ENCODE results near the gene CEP128.

Gene CEP128

DNA sequence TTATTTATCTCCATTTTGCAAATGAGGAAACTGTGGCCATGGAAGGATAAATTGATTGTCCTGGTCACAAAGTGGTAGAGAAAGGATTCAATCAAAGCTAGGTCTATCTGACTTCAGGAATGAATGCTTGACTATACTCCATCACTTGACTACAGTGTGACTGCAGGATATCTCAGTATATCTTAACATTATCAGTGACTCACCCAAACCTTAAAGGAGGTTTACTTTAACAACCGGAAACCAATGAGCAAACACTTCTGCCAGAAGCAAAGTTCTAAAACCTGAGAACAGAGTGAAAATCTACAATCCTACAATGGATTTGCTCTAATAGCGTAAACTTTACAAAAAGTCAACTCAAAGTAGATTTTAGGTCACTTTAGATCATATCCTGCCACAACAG is 277.0 kb downstream of the CEP128 start:
- peak; percentile 28 for DNase-seq (ENCODE audit: low read depth)

DNA sequence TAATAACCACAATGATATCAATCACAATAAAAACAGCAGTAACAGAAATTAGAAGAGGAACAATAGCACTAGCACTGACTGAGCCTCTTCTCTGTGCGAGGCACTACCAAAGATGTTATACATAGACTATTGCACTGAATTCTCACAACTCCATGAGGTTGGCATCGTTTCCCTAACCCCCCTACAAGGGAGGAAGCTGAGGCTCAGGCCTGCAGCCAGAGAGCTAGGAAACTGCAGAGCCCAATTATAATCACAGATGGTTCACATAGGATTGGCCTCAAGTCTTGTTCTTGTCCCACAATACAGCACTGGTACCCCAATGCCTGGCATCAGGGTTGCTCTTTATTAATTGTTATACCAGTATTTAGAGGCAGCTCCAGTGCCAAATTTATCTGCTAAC is 278.0 kb downstream of the CEP128 start:
- no peak for DNase-seq (ENCODE audit: low read depth)

DNA sequence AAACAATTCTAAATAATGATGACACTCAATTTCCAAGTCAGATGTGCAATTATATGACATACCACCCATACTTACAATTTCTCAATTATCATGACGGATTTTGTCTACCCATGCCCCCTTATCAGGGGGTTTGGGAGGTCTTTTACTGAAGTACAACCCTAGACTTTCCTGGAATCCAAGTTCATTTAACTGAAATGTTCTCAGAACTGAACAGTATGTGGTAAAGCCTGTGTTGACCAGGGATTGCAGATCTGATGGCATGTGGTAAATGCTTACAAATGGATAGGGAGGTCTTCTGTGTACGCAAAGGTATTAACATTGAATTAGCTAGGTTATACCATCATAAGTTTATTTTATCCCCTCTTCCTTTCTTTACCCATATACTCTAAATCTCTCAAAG is 281.8 kb downstream of the CEP128 start:
- no peak for DNase-seq (ENCODE audit: low read depth)

DNA sequence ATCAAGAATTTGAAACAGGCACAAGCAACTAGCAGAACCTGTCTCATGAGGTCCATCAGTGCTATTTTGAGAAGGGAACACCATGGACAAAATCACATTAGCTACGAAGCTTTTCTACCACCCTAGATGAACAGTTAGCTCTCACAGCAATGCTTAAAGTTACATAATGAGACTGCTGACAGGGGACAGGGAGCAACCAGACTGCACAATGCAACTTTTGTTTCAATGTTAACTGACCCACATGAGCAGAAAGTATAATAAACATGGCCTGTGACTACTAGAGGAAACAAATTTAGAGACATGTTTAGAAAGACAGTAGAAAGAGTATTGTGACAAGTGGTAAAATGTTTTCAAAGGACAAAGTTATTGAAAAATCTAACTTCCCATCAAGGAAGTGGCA is 282.8 kb downstream of the CEP128 start:
- no peak for DNase-seq (ENCODE audit: low read depth)

DNA sequence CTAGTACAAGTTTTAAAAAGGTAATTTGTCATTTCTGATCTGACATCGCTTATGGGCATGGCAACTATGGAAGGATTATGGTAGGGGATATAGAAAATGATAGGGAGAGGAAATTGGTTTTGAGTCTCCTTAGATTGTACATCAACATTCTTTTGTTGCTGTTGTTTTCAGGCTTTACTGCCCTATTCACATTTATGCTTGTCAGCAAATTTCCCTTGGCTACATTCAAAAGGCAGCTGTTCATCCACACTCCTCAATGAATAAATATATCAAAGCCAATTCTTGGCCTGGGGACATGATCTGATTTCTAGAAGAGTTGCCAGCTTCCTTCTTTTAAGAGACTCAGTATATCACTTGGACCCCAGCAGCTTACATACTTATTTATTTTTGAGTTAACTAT is 283.4 kb downstream of the CEP128 start:
- no peak for DNase-seq (ENCODE audit: low read depth)

DNA sequence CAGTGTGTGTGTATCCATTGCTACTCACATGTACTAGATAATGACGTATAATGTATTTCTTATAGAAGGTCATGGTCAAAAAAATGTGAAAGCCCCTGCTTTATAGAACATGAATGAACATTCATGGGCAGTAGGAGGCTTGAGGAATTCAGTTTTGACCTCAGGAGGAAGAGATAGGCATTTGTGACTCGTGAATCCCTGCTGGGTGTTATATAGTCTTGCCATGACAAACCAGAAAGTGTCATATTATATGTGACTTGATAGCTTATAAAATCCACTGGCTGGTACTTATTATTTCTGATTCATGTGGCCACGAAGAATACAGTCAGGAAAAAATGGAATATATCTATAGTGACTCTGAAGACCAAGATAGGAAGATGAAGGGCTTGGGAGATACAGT is 287.6 kb downstream of the CEP128 start:
- DNase-seq (ENCODE audit: low read depth): no peak

DNA sequence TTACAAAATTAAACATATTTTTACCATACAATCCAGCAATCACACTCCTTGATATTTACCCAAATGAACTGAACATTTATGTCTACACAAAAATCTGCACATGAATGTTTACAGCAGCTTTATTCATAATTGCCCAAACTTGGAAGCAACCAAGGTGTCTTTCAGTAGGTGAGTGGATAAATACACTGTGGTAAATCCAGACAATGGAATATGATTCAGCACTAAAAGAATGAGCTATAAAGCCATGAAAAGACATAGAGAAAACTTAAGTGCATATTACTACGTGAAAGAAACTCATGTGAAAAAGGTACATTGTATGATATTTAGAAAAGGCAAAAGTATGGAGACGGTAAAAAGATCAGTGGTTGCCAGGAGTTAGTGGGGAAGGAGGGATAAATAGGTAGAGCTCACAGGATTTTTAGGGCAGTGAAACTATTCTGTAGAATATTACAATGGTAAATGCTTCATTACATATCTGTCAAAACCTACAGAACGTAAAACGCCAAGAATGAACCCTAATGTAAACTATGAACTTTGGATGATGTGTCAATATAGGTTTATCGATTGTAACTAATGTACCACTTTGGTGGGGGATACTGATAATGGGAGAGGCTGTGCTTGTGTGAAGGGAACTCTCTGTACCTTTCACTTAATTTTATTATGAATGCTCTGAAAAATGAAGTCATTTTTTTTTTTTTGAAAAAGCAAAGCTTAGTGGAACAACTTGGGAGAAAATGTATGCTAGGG is 295.7 kb downstream of the CEP128 start:
- DNase-seq (ENCODE audit: low read depth): no peak

DNA sequence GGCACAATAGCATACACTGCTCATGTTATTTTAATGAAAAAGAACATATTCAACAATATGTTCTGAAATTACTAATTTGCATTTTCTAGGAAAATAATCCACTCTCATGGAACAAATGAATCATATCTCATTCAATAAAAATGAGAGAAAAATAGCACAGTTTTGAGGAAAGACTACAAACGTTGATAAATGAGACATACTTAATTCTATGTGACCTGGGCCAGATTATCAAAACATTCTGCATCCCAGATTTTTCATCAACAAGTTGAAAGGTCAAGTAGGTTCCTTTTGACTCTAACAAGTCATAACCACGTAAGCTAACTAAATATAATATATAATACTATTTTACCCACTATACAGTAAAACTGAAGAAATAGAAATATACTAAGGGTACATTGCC is 296.7 kb downstream of the CEP128 start:
- DNase-seq (ENCODE audit: low read depth): no peak

DNA sequence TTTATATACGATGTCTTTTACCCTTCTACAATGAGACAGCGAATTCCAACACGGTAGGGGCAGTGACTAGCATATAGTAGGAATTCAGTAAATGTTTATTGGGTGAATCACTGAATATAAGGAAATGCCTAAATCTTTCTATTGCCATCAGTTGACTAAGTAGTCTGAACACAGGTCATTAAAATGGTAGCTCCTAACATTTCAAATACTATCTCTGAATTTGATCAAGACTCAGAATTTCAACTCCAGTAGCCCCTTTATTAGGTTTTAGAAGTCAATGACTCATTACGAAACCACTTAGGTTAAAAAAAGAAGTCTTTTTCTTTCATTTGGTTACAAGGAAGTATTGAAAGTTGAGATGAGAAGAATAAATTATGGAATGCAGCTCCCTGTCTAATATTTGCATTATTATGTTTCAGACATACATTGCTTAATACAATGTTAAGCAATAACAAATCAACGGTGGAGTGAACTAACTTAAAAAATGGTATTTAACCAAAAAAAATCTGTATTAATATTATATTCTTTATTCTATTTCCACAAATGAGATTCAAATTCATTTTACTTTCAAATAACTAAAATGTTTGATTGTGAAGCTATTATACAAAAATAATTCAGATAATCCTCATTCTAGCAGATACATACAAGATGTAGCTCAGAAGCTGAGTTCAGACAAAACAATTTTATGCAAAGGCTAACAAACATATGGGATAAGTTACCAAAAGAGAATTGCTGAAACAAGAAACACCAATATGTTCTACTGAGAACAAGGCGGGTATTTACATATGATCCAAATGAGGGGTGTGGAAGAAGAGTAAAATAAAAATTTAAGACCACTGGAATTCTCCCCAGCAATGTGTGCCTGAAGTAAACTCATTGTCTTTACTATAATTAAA is 302.7 kb downstream of the CEP128 start:
- peak; percentile 71 for DNase-seq (ENCODE audit: low read depth)

DNA sequence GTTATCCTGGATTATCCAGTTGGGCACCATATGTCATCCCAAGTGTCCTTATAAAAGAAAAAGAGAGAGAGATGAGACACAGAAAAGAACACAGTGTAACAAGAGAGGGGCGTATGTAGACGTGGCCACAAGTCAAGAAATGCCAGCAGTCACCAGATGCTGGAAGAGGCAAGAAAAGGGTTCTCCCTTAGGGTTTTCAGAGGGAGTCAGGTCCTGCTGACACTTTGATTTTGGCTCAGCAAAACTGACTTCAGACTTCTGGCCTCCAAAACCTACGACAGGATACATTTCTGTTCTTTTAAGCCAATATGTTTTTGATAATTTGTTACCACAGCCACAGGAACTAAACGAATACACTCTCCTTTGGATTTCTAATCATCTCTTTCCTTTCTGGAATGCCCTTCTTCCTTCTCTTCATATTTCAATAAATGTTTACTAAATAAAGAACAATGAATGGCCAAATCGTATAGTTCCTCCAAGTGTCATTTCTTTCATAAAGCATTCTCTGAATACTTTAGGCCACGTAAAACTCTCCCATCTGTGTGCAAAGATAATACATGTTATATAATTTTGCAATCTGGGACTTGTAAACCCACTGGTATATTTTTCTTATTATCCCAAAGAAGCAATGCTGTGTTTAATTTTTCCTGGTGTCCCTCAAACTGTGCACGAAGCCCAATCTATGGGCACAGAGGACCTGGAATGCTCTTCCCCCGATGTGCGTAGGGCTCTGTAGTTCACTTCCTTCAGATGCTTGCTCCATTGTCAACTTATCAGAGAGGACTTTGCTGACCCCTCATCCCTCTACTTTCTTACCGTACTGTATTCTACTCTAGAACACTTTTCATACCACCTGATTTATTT is 303.6 kb downstream of the CEP128 start:
- no peak for DNase-seq (ENCODE audit: low read depth)

DNA sequence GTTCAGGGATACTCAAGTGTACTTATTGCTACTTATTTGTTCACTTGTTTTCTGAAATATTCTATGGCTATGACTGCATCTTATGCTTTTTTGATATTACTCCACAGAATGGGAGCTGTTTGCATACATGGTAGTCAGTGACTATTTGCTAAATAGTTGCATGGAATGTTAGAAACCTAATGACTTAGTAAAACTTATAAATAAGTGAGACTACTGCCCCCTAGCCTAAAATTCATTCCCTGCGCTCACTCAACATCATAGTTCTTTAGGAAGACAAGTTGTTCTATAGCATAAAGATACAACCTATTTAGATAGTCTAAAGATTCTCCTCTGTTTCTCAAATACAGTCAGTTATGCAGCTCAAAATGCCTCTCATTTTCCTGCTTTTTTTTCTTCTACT is 305.5 kb downstream of the CEP128 start:
- DNase-seq (ENCODE audit: low read depth): no peak

DNA sequence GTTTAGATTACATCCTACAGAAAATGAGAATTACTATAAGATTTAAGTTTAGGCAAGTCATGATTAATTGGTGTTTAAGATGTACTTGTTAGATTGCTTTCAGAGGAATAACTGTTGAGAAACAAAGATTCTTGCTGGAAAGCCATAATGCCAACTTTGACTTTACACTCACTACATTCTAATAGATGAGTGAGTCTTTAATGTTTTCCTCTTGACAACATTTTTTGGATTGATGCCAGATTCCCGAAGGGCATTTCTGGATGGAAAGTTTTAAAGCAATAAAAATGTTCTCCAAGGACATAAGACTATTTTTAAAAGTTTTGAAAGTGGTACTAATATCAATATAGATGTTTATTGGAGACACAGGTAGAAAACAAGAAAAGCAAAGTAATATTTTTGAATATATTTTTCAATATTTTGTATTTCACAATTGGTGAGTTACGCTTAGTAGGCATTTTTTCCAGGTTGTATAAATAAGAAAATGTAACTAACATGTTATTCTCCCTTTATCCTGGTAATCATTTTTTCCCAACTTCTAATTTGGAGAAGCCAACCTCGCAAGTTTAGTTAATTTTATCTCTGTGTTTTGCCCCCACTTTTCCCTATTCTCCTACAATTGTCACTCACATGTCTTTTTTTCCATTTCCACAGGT is 307.3 kb downstream of the CEP128 start:
- DNase-seq (ENCODE audit: low read depth): no peak

DNA sequence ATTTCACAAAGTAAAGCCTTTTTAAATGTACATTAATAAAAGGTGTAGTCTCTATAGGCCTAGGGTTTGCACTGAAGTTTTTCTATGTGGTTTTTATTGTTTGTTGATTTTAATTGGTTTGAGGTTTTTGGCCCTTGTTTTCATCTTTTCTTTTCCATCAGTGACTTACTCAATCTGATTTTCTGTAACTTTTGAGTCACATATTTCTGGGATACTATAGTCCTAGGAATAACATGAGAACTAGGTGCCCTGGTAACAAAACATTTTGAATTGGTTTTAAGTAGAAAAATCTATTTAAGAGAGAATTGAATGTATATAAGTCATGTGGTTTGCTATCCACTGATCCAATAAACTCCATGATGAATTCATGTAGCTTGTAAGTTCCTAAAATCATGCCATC is 311.9 kb downstream of the CEP128 start:
- no peak for DNase-seq (ENCODE audit: low read depth)

DNA sequence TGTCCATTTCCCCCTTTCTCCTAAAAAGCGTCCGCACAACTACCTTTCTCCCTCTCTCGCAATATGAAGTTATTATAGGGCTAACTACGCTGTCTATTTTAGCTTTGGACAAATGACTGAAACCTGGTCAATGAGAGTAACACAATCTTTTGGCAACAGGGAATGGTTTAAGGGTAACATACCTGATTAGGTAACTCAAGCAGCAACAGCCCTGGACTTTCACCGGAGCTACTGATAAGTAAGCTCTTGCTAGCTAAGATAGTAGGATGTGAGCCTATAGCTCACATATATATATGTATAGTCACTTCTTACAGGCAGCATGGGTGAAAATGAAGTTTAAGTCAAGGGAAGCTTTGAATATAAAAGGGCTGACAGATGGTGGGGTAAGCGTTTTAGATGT is 313.0 kb downstream of the CEP128 start:
- DNase-seq (ENCODE audit: low read depth): no peak

DNA sequence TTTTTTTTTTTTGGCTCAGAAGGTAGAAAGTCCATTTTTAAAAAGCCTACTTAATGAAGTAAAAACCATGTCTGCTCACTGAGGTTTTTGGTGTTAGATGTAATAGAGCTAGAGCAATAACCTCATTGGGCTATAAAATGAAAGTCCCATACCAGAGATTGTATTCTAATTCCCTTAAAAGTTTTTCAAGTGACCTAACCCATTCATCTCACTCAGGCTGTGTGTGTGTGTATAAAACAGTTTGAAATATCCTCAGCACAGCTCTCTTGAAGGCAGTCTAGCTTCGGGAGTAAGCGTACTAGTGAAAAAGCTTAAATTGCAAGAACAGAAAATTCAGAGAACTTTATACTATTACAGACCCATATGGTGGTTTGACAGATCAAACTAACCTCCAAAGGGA is 313.8 kb downstream of the CEP128 start:
- DNase-seq (ENCODE audit: low read depth): no peak

DNA sequence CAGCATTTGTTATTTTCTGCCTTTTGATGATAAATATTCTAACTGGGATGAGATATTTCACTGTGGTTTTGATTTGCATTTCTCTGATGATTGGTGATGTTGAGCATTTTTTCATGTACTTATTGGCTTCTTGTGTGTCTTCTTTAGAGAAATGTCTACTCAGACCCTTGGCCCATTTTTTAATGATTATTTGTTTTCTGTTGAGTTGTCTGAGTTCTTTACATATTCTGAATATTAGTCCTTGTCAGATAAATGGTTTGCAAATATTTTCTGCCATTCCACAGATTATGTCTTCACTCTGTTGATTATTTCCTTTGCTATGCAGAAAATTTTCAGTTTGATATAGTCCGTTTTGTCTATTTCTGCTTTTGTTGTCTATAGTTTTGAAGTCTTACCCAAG is 317.0 kb downstream of the CEP128 start:
- DNase-seq (ENCODE audit: low read depth): no peak

DNA sequence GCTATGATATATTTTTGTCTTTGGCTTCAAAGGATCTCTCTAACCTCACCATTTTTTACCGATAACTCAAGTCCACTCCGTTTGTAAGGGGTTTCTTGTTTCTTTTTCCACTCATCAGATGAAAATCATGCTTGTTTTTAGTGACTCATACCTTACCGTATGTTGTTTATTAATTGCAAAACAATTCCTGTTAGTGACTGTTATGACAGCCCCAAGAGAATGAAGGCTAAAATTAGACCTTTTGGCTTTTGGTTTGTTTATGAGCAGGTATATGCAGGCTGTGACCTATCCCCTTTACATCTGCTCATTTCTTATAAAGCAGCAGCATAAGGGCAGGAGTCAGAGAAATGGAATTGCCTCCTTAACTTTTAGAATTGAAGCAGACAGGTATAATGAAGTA is 319.8 kb downstream of the CEP128 start:
- DNase-seq (ENCODE audit: low read depth): no peak

DNA sequence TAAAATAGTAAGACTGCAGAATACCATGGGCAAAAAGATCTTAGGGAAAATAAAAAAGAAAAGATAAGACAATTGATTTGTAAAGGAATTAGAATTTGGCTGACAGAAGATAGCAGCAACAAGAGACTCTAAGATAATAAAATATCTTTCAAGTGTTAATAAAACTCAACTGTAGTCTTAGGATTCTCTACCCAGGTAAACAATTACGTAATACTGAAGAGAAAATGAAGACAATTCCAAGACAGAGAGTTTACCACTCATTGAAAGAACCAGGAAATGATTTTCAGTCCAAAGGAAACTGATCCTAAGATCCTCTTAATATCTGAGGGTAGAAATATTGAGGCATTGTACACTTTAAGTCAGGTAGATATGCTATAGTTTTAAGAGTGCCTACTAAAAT is 321.1 kb downstream of the CEP128 start:
- no peak for DNase-seq (ENCODE audit: low read depth)

DNA sequence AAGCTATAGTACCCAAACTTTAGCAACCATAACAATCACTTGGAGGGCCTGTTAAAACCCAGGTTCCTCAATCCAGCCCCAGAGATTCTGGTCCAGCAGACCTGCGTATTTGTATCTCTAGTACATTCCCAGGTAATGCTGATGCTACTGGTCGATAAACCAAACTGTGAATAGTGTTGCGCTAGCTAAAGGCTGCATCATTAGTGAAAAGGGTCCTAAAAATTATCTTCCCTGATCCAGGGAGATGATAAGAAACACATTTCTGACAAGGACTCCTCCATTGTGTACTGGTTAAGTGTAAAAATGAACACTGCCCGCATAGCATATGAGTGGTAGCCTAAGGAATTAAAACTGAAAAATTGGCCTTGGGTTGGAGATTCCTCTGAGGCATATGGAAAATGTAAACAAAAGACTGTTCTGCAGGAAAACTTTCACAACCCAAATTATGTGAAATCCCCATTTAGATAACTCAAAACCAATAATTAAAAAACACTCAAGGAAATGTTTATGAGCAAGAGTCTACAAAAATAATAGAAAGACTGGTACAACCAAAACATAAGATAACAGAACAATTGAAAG is 322.7 kb downstream of the CEP128 start:
- no peak for DNase-seq (ENCODE audit: low read depth)

DNA sequence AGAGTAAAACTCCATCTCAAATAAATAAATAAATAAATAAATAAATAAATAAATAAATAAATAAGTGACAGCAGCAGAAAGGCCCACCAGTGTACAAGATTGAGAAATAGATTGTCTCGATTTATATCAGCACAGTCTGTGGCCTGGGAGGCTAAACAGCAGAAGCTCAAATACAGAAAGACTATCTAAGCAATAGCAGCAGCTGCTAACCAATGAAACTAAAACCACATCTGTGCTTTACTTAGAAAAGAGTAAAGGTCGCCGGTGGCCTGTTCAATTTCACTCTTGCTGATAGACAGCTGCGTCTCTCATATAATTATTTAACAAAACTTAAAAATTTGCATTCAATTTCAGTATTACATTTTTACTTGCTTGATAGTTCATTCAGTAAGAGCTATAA is 325.7 kb downstream of the CEP128 start:
- DNase-seq (ENCODE audit: low read depth): no peak

DNA sequence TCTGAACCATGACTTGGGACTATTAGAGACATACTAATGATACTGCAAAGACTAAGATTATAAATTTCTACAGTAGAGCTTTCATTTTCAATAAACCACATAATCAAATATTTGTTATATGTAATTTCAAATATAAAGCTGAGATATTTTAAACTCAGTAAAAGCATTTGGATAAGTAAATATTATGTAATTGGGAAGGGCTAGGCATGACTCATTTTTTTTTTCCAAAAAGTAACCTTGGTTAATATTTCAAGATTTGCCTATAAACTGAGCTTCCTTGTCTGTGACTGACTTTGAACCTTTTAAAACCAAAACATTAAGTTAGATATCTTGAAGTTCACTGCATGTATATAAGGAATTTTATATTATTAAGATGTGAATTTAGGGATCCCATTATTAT is 332.5 kb downstream of the CEP128 start:
- DNase-seq (ENCODE audit: low read depth): no peak

DNA sequence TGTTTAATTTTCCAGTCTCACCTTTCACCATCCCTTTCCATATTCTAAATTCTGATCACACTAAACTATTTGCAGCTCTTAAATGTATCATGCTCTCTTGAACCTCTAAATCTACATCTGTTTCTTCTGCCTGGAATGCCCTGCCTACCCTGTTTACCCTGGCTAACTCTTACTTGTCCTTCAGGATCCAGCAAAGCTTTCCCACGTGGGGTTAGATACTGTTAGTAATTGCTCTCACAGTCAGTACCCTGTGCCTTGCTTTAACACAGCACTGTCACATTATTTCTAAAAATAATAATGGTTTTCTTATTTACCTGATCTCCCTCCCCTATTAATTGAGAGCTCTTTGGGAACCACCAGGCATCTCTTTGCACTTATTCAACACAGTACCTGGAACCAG is 333.0 kb downstream of the CEP128 start:
- no peak for DNase-seq (ENCODE audit: low read depth)
